Subcutaneous abdominal adipose tissue (tissue), 5 donors: ENCODE data around the gene ZNF608.
A peak's percentile ranks its signal among the peaks of the same experiment; 100 is the strongest.

Experiments
- H3K27ac ChIP-seq: one replicate; pipeline ENCODE4 v1.7.0; 2013; ENCODE audit warnings: low read depth, mild to moderate bottlenecking, inconsistent platforms, low read length, moderate library complexity
- H3K27me3 ChIP-seq, 5 donors: one replicate each; pipeline ENCODE4 v1.7.0; 2013; ENCODE audit warnings: low read length in 5 of 5, inconsistent platforms in 1 of 5; ENCODE audit not compliant: control insufficient read depth in 5 of 5, insufficient read depth in 4 of 5
- H3K36me3 ChIP-seq, 5 donors: one replicate each; pipeline ENCODE4 v1.7.0; 2013; ENCODE audit warnings: low read length in 5 of 5; ENCODE audit not compliant: control insufficient read depth in 5 of 5, insufficient read depth in 5 of 5
- H3K4me1 ChIP-seq, 5 donors: one replicate each; pipeline ENCODE4 v1.7.0; 2013; ENCODE audit warnings: low read length in 5 of 5, mild to moderate bottlenecking in 3 of 5, moderate library complexity in 1 of 5; ENCODE audit not compliant: control insufficient read depth in 5 of 5, insufficient read depth in 5 of 5
- H3K4me3 ChIP-seq, 5 donors: one replicate each; pipeline ENCODE4 v1.7.0; 2013; ENCODE audit warnings: low read length in 5 of 5, low read depth in 1 of 5
- H3K9ac ChIP-seq, 5 donors: one replicate each; pipeline ENCODE4 v1.7.0; 2013; ENCODE audit warnings: low read length in 5 of 5, mild to moderate bottlenecking in 4 of 5, moderate library complexity in 3 of 5
- H3K9me3 ChIP-seq, 5 donors: one replicate each; pipeline ENCODE4 v1.7.0; 2013; ENCODE audit warnings: low read length in 5 of 5; ENCODE audit not compliant: control insufficient read depth in 5 of 5
- donor health status: healthy.
- donor health status: healthy.
- donor health status: healthy.
- donor health status: healthy.
- donor health status: healthy.

ZNF608 gene

GRCh38 chr5:124780011-124780410 is 33.6 kb upstream of the ZNF608 start:
- no peak overlapping the region for H3K9ac ChIP-seq
- no peaks in the 10 kb centered on the region for H3K36me3 ChIP-seq
- H3K4me3 ChIP-seq = no peak overlapping the region
- peaks cover 0 to 4% (median 0%) of the 10 kb centered on the region in 5 donors for H3K4me1 ChIP-seq
- H3K9me3 ChIP-seq = peaks cover 2 to 6% (median 5%) of the 10 kb centered on the region in 5 donors
- H3K27me3 ChIP-seq = no peaks in the 10 kb centered on the region
- H3K27ac ChIP-seq = no peak overlapping the region

GRCh38 chr5:124773315-124774311 is 27.2 kb upstream of the ZNF608 start:
- Histone ChIP-seq H3K27ac (no peak overlapping the region), H3K27me3 (no peaks in the 10 kb centered on the region), H3K9me3 (no peaks in the 10 kb centered on the region), H3K9ac (no peak overlapping the region), H3K4me1 (no peaks in the 10 kb centered on the region), H3K4me3 (no peak overlapping the region), H3K36me3 (no peaks in the 10 kb centered on the region)

DNA sequence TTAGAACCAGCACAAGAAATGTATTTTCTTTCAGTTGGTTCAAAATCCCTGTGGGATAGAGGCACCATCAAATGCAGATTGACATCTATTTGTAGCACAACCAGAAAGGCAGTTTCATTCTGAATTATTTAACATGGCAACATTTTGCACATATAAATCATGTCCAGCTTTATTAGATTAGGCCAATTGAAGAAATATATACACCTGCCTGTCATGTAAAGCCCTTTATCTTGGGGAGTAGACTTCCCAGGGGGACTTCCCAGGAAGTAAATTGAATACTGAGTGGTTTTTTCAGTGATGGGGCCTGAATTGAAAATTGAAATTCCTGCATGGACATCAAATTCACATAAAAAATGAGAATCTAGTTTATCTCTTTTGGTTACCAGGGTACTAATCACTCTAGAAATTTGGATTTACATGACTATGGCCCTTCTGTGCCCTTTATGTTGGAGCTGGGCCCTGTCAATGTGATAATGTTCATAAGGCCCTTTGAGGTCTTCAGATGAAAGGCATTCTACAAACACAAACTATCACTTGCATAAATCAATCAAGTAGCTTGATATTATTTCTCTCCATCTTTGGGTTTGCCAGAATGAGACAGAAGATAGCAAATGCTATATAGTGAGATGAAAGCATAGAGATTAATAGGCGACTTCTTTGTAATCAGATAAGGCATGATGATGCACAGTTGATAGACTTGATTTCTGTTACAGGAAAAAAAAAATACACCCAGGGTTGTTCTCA is 26.2 kb upstream of the ZNF608 start:
- no peaks in the 10 kb centered on the region for H3K27me3 ChIP-seq

DNA sequence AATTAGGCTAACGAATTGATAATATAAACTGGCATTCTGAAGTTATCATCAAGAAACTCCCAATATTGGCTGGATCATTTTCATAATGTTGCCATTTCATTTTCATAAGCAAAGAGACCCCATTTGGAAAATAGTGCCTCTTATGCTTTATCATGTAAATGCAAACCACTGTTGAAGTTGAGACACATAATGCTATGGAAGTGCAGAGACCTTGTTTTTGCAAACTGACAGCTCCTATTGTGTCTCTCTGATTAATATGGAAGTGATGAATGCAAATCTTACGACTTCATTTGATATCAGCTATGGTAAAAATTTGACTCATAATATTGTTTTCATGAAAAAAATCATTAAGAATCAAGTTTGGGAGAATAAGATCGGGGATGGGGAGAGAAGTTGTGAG is 25.3 kb upstream of the ZNF608 start:
- H3K9me3 ChIP-seq = no peaks in the 10 kb centered on the region
- H3K27me3 ChIP-seq = no peaks in the 10 kb centered on the region
- H3K4me1 ChIP-seq = no peaks in the 10 kb centered on the region
- H3K9ac ChIP-seq = no peak overlapping the region
- no peaks in the 10 kb centered on the region for H3K36me3 ChIP-seq
- no peak overlapping the region for H3K27ac ChIP-seq
- H3K4me3 ChIP-seq = no peak overlapping the region

More for the DNA sequence above, 26.2 kb upstream of the ZNF608 start:
- Histone ChIP-seq H3K4me3 (no peak overlapping the region), H3K4me1 (no peaks in the 10 kb centered on the region), H3K9me3 (no peaks in the 10 kb centered on the region), H3K36me3 (no peaks in the 10 kb centered on the region), H3K9ac (no peak overlapping the region), H3K27ac (no peak overlapping the region)

GRCh38 chr5:124764992-124765611 is 18.7 kb upstream of the ZNF608 start:
- H3K9ac ChIP-seq = no peak overlapping the region
- H3K4me1 ChIP-seq = no peaks in the 10 kb centered on the region
- no peaks in the 10 kb centered on the region for H3K9me3 ChIP-seq
- H3K27ac ChIP-seq = no peak overlapping the region
- no peaks in the 10 kb centered on the region for H3K36me3 ChIP-seq
- no peaks in the 10 kb centered on the region for H3K27me3 ChIP-seq
- H3K4me3 ChIP-seq = no peak overlapping the region

- Histone ChIP-seq H3K4me1 (no peaks in the 10 kb centered on the region), H3K9me3 (no peaks in the 10 kb centered on the region), H3K27ac (no peak overlapping the region), H3K9ac (no peak overlapping the region), H3K4me3 (no peak overlapping the region), H3K27me3 (no peaks in the 10 kb centered on the region), H3K36me3 (no peaks in the 10 kb centered on the region)
These were observed 18.1 kb upstream of the ZNF608 start for GRCh38 chr5:124764585-124764984.

- Histone ChIP-seq H3K27me3 (no peaks in the 10 kb centered on the region), H3K36me3 (no peaks in the 10 kb centered on the region), H3K27ac (no peak overlapping the region), H3K9ac (no peak overlapping the region), H3K9me3 (no peaks in the 10 kb centered on the region), H3K4me3 (no peak overlapping the region), H3K4me1 (no peaks in the 10 kb centered on the region)
These were observed 14.6 kb upstream of the ZNF608 start for GRCh38 chr5:124761010-124761409.

DNA sequence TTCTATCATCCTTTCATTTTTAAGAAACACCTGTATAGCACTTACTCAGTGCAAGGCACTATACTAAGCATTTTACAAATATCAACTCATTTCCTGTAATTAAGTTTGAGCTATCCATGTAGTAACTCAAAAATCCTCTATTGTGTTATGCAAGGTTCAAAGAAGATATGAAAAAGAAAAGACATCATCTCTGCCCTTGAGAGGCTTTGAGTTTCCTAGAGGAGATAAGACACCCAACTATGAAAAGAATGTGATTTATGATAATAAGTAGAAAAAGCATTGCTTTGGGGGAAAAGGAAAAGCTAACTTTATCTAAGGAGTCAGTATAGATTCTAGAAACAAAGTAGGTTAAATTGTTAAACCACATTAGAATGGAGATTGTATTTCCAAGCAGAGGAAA is 14.2 kb upstream of the ZNF608 start:
- Histone ChIP-seq H3K27me3 (no peaks in the 10 kb centered on the region), H3K4me1 (peaks cover 0 to under 1% (median 0%) of the 10 kb centered on the region in 5 donors), H3K9ac (no peak overlapping the region), H3K9me3 (no peaks in the 10 kb centered on the region), H3K27ac (no peak overlapping the region), H3K4me3 (no peak overlapping the region), H3K36me3 (no peaks in the 10 kb centered on the region)

DNA sequence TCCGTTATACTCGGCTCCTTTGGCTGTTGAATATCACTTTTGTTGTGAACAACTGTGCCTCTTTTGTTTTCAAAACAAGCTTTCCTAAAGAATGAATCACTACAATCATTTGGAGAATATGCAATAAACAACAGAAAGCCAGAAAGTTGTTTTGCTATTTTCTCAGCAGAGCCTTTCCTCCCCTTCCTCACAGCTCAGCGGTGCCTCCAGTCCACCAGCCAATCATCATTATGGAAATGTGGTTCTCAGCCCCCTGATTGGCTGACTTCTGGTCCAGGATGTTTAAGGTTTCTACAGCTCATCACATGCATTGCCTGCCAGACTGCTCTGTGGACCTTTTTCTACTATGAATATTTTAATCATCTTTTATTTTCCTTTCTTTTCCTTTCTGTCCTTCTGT is 9.1 kb upstream of the ZNF608 start:
- Histone ChIP-seq H3K4me1 (peaks cover 0 to 13% (median 6%) of the 10 kb centered on the region in 5 donors), H3K36me3 (no peaks in the 10 kb centered on the region), H3K9ac (no peak overlapping the region), H3K27me3 (no peaks in the 10 kb centered on the region), H3K4me3 (peak overlapping the region in 2 of 5 donors; percentile 1 to 6), H3K9me3 (no peaks in the 10 kb centered on the region), H3K27ac (no peak overlapping the region)

- H3K4me3 ChIP-seq = peak overlapping the region; percentile 1 to 40 (median 33)
- H3K4me1 ChIP-seq = peaks cover 0 to 13% (median 6%) of the 10 kb centered on the region in 5 donors
- H3K27me3 ChIP-seq = no peaks in the 10 kb centered on the region
- H3K36me3 ChIP-seq = no peaks in the 10 kb centered on the region
- no peak overlapping the region for H3K27ac ChIP-seq
- no peaks in the 10 kb centered on the region for H3K9me3 ChIP-seq
- H3K9ac ChIP-seq = no peak overlapping the region
These were observed 8.6 kb upstream of the ZNF608 start for GRCh38 chr5:124755041-124755440.
